GM12801 (cell line): ENCODE data around the gene ASIC4.

Experiments used
- TF ChIP-seq, protein P1 (sequence below): IDR thresholded peaks from one replicate; pipeline ENCODE4 v1.5.1; 2011; ENCODE audit warnings: control low read depth; ENCODE audit not compliant: insufficient read length; ENCODE audit errors: extremely low read depth

The ASIC4 gene

DNA sequence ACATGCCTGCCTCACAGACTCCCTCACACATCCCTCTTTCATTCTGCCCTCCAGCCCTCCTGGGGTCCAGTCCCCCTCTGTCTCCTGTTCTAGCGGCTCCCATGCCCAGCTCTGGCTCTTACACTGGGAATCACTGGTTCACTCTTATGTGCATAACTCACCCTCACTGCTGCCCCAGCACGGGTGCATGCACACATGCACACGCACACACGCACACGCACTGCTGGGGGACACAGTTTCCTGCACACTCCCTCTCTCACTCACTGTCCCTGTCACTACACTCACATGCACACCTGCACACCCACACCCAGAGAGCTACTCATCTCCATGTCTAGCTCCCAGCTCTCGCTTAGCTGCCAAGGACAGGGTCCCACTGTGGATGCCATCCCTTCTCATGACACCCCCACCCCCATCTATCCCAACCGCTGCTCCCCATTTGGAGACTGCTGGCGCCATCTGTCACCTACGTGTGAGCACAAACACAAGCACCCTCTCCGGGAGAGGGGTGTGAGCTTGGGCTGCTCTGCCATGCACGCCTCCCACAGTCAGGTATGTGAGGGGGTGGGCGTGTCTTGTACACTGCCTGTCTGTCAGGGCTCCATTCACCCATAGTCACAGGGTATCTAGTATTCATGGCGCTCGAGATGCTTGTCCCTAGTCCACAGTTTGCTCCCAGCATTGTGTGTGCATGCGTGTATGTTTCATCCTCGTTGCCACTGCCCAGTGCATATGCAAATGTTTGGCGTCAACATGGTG is 1.8 kb downstream of the ASIC4 start:
- TF ChIP-seq, protein P1, sequence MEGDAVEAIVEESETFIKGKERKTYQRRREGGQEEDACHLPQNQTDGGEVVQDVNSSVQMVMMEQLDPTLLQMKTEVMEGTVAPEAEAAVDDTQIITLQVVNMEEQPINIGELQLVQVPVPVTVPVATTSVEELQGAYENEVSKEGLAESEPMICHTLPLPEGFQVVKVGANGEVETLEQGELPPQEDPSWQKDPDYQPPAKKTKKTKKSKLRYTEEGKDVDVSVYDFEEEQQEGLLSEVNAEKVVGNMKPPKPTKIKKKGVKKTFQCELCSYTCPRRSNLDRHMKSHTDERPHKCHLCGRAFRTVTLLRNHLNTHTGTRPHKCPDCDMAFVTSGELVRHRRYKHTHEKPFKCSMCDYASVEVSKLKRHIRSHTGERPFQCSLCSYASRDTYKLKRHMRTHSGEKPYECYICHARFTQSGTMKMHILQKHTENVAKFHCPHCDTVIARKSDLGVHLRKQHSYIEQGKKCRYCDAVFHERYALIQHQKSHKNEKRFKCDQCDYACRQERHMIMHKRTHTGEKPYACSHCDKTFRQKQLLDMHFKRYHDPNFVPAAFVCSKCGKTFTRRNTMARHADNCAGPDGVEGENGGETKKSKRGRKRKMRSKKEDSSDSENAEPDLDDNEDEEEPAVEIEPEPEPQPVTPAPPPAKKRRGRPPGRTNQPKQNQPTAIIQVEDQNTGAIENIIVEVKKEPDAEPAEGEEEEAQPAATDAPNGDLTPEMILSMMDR = no peak

DNA sequence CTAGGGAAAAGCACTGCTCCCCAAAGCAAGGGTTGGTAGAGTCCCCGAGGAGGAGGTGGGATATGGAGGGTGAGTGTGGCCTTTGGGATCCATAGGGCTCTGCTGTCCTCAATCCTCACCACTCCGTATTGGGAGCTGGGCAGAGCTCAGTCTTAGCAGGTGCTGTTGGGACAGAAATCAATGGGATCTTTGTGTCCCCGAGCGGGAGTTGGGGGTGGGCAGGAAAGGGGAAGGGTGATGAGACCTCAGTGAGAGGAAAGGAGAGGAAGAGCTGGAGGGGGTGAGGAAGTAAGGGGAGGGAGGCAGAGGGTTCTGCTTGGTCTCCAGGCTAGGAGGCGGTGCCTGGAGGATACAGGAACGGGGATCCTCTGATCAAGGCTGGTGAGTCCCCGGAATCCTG is 2.6 kb downstream of the ASIC4 start:
- TF ChIP-seq, protein P1 = no peak

DNA sequence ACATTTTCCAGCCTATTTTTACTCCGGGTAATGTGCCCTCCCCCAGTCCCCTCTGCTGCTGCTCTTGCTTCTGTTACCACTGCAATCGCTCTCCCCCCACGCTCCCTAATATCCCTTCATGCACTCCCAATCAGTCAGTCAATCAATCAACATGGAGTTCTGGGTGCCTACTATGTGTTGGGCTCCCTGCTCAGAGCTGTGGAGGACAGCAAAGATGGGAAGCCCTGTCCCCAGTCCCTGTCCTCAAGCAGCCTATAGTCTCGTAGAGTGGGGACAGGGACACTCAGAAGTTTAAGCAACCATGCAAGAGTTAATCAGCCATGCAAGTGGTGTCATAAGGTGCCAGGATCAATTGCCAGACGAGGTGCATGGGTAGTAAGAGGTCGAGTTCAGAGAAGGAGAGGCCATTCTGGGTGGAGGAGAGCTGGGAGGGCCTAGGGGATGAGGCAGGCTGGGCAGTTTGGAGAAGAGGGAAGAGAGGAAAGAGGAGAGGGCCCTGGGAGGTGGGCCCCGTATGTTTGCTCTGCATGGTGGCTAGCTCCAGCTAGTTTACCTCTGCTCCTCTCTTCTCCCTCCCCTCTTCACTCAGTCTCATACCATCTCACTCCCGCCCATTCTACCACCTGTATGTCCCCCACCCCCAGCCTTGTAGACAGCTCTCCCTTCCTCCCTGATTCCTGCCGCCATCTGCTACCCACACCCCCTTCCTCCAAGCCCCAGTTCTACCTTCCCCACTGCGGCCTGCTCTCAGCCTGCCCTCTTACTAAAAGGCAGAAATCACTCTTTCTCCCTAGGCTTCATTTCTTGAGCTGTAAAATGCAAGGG is 3.9 kb downstream of the ASIC4 start:
- TF ChIP-seq, protein P1 = no peak

DNA sequence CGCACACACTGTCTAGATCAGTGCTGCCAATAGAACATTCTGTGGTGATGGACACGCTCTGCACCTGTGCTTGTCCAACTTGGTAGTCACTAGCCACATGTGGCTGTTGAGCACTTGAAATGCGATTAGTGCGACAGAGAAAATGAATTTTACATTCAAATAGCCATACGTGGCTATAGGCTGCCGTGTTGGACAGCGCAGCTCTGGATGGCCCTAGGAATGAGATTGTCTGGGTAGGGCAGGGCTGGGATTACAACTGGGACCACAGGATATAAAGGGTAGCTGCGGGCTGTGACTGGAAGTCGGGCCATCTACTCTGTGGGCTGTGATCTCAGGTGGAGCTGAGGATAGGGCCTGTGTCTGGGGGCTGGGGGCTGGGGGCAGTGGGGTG is 5.2 kb downstream of the ASIC4 start:
- TF ChIP-seq, protein P1 = no peak

DNA sequence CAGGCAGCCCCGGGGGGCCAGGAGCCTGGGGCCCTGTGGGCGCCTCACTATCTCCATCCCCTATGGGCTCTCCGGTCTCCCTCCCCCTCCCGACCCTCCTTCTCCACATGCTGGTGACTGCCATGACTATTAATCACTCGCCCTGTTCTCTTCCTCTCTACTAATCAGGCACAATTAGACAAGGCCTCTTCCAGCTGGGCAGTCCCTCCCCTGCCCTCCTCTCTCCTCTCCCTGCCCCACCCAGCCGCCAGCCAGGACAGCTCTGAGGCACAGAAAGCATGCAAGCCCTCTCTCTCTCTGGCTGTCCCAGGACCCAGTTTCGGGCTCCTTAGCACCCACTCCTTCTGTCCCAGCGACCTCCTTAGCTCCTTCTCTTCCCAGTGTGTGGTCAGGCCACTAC is 5.8 kb downstream of the ASIC4 start:
- TF ChIP-seq, protein P1 = no peak

DNA sequence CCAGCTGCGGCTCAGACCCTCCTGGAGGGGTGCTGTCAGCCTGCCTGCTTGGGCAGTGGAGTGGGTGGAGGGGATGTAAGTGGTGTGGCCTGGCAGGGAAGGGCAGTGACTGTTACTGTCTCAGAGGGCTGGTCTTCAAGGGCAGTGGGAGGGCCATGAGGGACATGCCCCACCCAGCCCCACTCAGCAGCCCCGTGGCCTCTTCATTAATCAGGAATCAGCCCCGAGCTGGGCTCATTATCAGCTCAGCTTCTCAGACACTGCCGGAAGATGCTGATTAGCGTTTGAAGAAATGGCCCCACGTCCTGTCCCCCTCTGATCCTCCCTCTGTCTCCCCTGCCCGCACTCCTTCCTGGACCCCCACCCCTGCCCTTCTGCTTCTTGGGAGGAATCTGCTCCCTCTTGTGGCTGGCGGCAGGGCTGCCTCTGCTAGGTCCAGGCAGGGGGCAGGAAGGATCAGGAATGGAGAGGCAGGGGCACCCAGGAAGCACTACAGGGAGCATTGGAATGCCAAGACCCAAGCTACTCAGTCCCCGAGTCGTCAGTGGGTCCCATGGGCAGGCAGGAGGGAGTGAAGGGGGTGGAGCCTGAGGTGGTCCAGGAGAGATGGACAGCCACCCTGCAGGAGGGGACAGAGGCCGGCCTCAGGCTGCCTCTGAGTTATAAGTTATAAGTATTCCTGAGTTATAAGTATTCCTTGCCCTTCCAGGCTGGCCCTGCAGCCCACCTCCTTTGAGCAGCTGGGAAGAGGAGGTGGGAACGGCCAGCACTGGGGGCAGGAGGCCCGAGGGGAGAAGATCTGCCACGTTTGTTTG is 7.0 kb downstream of the ASIC4 start:
- TF ChIP-seq, protein P1 = no peak
